Measurements from ENCODE around the gene CEMIP. TPM values are rescaled to one million over a fixed set of nuclear protein-coding genes. Genes with fewer than 3 reads are reported as not detected.

Gene CEMIP
- total RNA-seq, 1 experiment from 2014 or later = 0.61 TPM

GRCh38 chr15:80945605-80946004 lies 166.4 kb downstream of the CEMIP start:
- no TSS peak for BruUV-seq (replicated peaks)
- Histone ChIP-seq H3K36me3 (ENCODE audit: low read depth) (peaks cover 6% of the 10 kb centered on the region), H3K4me3 (no peak overlapping the region), H2AFZ (no peak overlapping the region), H3K9me2 (ENCODE audit: insufficient read depth) (no peaks in the 10 kb centered on the region), H3K27ac (no peak overlapping the region), H3K9me3 (ENCODE audit: insufficient read depth, low read depth) (no peaks in the 10 kb centered on the region), H3F3A (ENCODE audit: insufficient read depth, low read depth) (no peaks in the 10 kb centered on the region), H3K27me3 (ENCODE audit: insufficient read depth, low read depth) (no peaks in the 10 kb centered on the region), H3K4me1 (replicated peaks; ENCODE audit: insufficient read depth) (no peaks in the 10 kb centered on the region), H3K79me2 (ENCODE audit: low read depth) (no peaks in the 10 kb centered on the region), H3K4me2 (no peak overlapping the region), H4K20me1 (ENCODE audit: insufficient read depth) (no peaks in the 10 kb centered on the region)
- ChIA-PET CTCF (no interaction called here), POLR2A (ENCODE audit: unreplicated experiment) (no interaction called here)
- TF ChIP-seq CTCF (conservative IDR thresholded peaks at IDR 0.05) (no peak), EZH2 (IDR thresholded peaks at IDR 0.05; ENCODE audit: low read depth) (no peak)
- intact Hi-C loops (cut with micrococcal nuclease; ENCODE audit: unreplicated experiment) = no loop called here
- no peak for DNase-seq

DNA sequence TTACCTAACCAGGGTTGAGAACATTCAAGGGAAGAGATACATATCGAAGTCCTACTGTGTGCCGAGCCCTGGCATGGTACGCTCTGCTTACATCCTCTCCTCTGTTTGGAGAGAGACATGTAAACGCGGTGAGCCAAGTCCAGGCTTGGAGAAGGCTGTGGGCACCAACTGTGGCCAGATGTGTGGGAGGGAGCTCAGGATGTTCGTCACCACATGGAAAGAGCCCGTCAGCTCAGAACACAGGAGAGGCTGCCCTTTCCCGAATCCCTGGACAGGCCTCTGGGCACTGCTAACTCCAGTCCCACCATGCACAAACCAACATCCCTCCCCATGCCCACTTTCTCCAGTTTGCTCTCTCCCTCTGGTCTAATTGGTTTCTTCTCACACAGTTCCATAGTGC lies 167.4 kb downstream of the CEMIP start:
- H3K4me2 ChIP-seq = no peak overlapping the region
- no peaks in the 10 kb centered on the region for H3K9me2 ChIP-seq (ENCODE audit: insufficient read depth)
- no peaks in the 10 kb centered on the region for H3K27me3 ChIP-seq (ENCODE audit: insufficient read depth, low read depth)
- intact Hi-C loops (cut with micrococcal nuclease; ENCODE audit: unreplicated experiment) = no loop called here
- H3K9me3 ChIP-seq (ENCODE audit: insufficient read depth, low read depth) = no peaks in the 10 kb centered on the region
- H3K36me3 ChIP-seq (ENCODE audit: low read depth) = peaks cover 6% of the 10 kb centered on the region
- ChIA-PET CTCF (no interaction called here), POLR2A (ENCODE audit: unreplicated experiment) (no interaction called here)
- no peak for DNase-seq
- H3F3A ChIP-seq (ENCODE audit: insufficient read depth, low read depth) = no peaks in the 10 kb centered on the region
- H3K4me1 ChIP-seq (replicated peaks; ENCODE audit: insufficient read depth) = no peaks in the 10 kb centered on the region
- TF ChIP-seq EZH2 (IDR thresholded peaks at IDR 0.05; ENCODE audit: low read depth) (no peak), CTCF (conservative IDR thresholded peaks at IDR 0.05) (no peak)
- no peak overlapping the region for H3K4me3 ChIP-seq
- no TSS peak for BruUV-seq (replicated peaks)
- H3K79me2 ChIP-seq (ENCODE audit: low read depth) = no peaks in the 10 kb centered on the region
- H2AFZ ChIP-seq = no peak overlapping the region
- H3K27ac ChIP-seq = no peak overlapping the region
- no peaks in the 10 kb centered on the region for H4K20me1 ChIP-seq (ENCODE audit: insufficient read depth)

DNA sequence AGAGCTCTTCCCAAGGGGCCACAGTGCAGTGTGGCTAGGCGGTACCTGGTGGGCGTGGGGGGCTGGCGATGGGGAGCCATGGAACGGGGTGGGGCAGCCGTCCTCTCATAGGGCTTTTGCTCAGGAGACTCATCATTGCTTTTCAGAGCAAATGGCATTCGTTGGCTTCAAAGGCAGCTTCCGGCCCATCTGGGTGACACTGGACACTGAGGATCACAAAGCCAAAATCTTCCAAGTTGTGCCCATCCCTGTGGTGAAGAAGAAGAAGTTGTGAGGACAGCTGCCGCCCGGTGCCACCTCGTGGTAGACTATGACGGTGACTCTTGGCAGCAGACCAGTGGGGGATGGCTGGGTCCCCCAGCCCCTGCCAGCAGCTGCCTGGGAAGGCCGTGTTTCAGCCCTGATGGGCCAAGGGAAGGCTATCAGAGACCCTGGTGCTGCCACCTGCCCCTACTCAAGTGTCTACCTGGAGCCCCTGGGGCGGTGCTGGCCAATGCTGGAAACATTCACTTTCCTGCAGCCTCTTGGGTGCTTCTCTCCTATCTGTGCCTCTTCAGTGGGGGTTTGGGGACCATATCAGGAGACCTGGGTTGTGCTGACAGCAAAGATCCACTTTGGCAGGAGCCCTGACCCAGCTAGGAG lies 169.6 kb downstream of the CEMIP start:
- H4K20me1 ChIP-seq (ENCODE audit: insufficient read depth) = no peaks in the 10 kb centered on the region
- no peak overlapping the region for H3K4me3 ChIP-seq
- no peaks in the 10 kb centered on the region for H3K9me3 ChIP-seq (ENCODE audit: insufficient read depth, low read depth)
- no peaks in the 10 kb centered on the region for H3K79me2 ChIP-seq (ENCODE audit: low read depth)
- no peaks in the 10 kb centered on the region for H3K27me3 ChIP-seq (ENCODE audit: insufficient read depth, low read depth)
- DNase-seq = no peak
- ChIA-PET CTCF (no interaction called here), POLR2A (ENCODE audit: unreplicated experiment) (no interaction called here)
- intact Hi-C loops (cut with micrococcal nuclease; ENCODE audit: unreplicated experiment) = no loop called here
- no peak overlapping the region for H2AFZ ChIP-seq
- peaks cover 5% of the 10 kb centered on the region; the same call in 1 of the 2 replicates for H3F3A ChIP-seq (ENCODE audit: insufficient read depth, low read depth)
- H3K27ac ChIP-seq = no peak overlapping the region
- H3K4me1 ChIP-seq (replicated peaks; ENCODE audit: insufficient read depth) = peaks cover 12% of the 10 kb centered on the region
- no peak for TF ChIP-seq EZH2 (IDR thresholded peaks at IDR 0.05; ENCODE audit: low read depth)
- TF ChIP-seq CTCF (conservative IDR thresholded peaks at IDR 0.05) = no peak
- BruUV-seq (replicated peaks) = no TSS peak
- H3K36me3 ChIP-seq (ENCODE audit: low read depth) = peaks cover 6% of the 10 kb centered on the region
- H3K4me2 ChIP-seq = no peak overlapping the region
- H3K9me2 ChIP-seq (ENCODE audit: insufficient read depth) = no peaks in the 10 kb centered on the region
